Measurements from ENCODE around the gene GRM1.

Gene GRM1

DNA sequence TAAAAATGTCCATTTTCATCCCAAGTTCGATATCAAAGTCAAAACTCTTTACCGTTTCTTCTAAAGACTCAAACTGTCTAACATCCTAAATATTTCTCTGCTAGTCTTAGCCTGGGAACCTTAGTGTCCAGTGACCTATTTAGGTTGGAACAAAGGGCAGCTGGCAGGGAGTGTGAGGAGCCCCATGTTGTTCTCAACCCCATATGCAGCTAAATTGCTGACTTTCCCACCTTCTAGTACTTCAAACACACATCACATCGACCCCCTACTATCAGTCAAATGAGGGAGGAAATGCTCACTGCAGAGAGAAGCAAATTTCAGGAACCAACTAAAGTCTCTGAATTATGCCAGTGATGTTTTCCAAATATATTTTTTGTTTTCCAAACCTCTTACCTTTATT lies 322.2 kb downstream of the GRM1 start:
- H3K4me3 ChIP-seq (ENCODE audit: low read depth, low read length), result no peak overlapping the region
- TF ChIP-seq, protein P1, sequence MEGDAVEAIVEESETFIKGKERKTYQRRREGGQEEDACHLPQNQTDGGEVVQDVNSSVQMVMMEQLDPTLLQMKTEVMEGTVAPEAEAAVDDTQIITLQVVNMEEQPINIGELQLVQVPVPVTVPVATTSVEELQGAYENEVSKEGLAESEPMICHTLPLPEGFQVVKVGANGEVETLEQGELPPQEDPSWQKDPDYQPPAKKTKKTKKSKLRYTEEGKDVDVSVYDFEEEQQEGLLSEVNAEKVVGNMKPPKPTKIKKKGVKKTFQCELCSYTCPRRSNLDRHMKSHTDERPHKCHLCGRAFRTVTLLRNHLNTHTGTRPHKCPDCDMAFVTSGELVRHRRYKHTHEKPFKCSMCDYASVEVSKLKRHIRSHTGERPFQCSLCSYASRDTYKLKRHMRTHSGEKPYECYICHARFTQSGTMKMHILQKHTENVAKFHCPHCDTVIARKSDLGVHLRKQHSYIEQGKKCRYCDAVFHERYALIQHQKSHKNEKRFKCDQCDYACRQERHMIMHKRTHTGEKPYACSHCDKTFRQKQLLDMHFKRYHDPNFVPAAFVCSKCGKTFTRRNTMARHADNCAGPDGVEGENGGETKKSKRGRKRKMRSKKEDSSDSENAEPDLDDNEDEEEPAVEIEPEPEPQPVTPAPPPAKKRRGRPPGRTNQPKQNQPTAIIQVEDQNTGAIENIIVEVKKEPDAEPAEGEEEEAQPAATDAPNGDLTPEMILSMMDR (IDR thresholded peaks at IDR 0.05; ENCODE audit: low read depth, low read length), result no peak
- in situ Hi-C loops (cut with HindIII; ENCODE audit: low sequenced_read_pairs), result no loop called here
- DNase-seq (ENCODE audit: low read depth, low spot score), result no peak

DNA sequence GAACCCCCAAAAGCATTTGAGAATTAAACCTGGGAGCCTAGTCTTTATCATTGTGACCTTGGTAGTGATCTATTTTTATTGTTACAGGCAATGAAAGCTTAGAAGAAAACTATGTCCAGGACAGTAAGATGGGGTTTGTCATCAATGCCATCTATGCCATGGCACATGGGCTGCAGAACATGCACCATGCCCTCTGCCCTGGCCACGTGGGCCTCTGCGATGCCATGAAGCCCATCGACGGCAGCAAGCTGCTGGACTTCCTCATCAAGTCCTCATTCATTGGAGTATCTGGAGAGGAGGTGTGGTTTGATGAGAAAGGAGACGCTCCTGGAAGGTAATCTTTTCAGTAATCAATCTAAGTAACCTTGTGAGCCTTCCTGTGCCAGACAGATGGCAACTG lies 323.3 kb downstream of the GRM1 start:
- in situ Hi-C loops (cut with HindIII; ENCODE audit: low sequenced_read_pairs), result no loop called here
- no peak for DNase-seq (ENCODE audit: low read depth, low spot score)
- no peak overlapping the region for H3K4me3 ChIP-seq (ENCODE audit: low read depth, low read length)
- TF ChIP-seq, protein P1 (IDR thresholded peaks at IDR 0.05; ENCODE audit: low read depth, low read length), result no peak

DNA sequence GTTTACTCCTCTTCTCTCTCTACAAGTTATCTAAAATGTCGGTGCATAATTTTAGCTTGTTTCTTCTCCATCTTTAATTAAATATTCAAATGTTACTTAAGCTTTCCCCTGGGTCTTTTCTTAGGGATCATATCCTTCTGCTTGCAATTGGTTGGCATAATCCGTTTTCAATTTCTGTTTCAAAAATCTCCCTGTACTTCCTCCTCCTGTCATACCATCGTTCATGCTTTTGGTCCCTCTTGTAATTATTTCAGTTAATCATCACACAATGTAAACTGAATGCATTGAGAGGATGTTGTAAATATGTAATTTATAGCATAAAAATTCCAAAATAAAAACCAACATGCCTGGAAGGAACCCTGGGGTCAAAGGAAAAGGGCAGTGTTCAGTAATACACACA lies 325.6 kb downstream of the GRM1 start:
- in situ Hi-C loops (cut with HindIII; ENCODE audit: low sequenced_read_pairs), result no loop called here
- TF ChIP-seq, protein P1 (IDR thresholded peaks at IDR 0.05; ENCODE audit: low read depth, low read length), result no peak
- DNase-seq (ENCODE audit: low read depth, low spot score), result no peak
- no peak overlapping the region for H3K4me3 ChIP-seq (ENCODE audit: low read depth, low read length)

DNA sequence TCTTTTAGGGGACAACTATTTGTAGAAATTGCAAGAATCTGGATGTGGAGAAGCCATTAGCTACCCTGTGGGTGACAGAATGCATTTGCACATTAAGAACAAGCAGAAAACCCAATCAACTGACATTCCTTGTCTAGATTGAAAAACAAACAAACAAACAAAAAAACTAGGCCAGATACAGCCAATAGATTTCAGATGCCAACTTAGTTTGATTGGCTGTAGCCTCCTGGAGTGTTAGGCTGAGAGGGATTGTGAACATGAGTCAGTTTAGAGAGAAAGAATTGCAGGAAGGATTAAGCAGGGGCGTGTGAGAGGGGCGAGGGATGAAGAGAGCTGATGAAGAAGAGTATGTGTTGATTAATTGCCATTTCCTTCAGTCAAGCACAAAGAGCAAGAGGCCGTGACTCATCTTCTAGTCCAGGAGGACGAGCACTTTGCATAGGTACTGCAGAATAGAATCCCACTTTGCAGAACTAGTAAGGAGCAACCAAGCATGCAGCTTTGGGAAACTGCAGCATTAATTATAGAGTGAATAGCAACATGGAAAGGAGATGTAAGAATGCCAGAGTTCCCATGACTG lies 326.7 kb downstream of the GRM1 start:
- in situ Hi-C loops (cut with HindIII; ENCODE audit: low sequenced_read_pairs), result no loop called here
- no peak overlapping the region for H3K4me3 ChIP-seq (ENCODE audit: low read depth, low read length)
- DNase-seq (ENCODE audit: low read depth, low spot score), result no peak
- TF ChIP-seq, protein P1 (IDR thresholded peaks at IDR 0.05; ENCODE audit: low read depth, low read length), result no peak

DNA sequence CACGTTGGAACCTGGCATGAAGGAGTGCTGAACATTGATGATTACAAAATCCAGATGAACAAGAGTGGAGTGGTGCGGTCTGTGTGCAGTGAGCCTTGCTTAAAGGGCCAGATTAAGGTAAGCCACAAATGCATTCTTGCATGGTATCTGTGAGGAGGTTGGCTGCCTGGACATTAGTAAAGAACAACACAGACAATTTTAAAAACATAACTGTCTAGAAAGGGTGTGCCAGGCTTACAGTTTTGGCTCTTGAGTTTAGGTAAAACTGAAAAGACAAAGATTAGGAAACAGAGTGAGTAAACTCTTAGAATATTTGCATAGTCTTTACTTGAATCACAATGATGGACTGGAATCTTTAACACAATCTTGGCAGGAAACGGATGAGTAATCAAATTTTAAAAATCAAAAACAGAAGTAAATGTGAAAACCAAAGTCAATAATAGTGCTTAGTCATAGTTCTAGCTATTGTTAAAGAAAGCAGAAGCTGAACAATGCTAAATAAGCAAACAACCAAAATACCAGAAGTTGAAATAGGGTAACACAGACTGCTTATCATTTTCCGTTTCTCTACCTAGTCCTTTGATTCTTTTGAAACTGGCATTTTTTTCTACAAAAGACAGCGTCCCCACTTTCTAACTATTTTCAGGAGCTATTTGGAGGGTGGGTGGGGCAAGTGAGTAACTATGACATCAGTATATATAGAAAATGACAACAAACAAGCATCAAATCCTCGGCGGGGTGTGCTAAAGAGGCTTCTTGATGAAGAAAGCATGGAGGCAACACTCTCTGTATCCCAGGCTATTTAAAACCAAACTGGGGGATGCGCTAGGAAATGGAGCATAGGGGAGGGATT lies 328.9 kb downstream of the GRM1 start:
- peak; percentile 90 for DNase-seq (ENCODE audit: low read depth, low spot score)
- H3K4me3 ChIP-seq (ENCODE audit: low read depth, low read length), result peak overlapping the region; percentile 6
- in situ Hi-C loops (cut with HindIII; ENCODE audit: low sequenced_read_pairs), result no loop called here
- TF ChIP-seq, protein P1 (IDR thresholded peaks at IDR 0.05; ENCODE audit: low read depth, low read length), result no peak

DNA sequence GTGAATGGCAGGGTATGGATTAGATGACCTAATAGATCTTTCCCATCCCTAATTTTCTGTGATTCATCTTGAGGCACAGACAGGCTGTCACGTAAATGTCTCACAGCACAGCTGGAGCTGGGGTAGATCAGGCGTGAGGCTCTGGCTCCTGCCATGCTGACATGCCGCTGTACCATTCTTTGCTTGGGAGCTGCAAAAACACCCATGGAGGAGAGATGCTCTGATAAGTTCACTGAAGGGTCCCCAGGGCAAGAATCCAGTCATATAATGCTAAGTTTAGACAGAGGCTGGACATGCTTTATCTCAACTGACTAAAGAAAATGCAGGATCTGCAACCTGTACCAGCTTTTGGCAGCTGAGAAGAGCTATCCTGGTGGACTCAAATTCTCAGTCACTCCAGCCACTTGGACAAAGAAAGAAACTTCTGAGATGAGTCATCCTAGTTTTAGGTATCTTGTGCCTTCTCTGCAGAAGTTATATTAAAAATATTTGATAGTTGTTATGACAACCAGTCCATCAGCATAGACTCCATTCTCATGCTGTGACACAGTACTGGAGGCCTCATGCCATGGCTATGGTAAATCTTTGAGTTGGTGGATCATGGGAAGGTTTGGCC lies 329.7 kb downstream of the GRM1 start:
- H3K4me3 ChIP-seq (ENCODE audit: low read depth, low read length), result peak overlapping the region; percentile 6
- TF ChIP-seq, protein P1 (IDR thresholded peaks at IDR 0.05; ENCODE audit: low read depth, low read length), result no peak
- peak; percentile 67 for DNase-seq (ENCODE audit: low read depth, low spot score)
- in situ Hi-C loops (cut with HindIII; ENCODE audit: low sequenced_read_pairs), result no loop called here

All from astrocyte of the spinal cord (primary cell).